Measurements from ENCODE around the gene IFI6.
"Not testable (repeated sequence)": the region's sequence is repeated elsewhere in the genome, so short reads cannot be mapped to it uniquely, and the experiment has no call there.

IFI6 gene

GRCh38 chr1:27645071-27645415, 26.9 kb downstream of the IFI6 start:
- no CpG with 5 or more reads among the region's 4 CpGs for WGBS, 2 donors (ENCODE audit: extremely low coverage in 2 of 2, insufficient read length in 2 of 2, insufficient replicate concordance in 1 of 2)
- H4K91ac ChIP-seq (ENCODE audit: low read depth, low read length, poor library complexity): no peak overlapping the region
- H3K4me3 ChIP-seq (ENCODE audit: low read length in 2 of 2): no peak overlapping the region
- peak overlapping the region; percentile 67 for H3K18ac ChIP-seq (ENCODE audit: low read length)
- H3K27me3 ChIP-seq (ENCODE audit: control insufficient read depth in 3 of 3, insufficient read depth in 3 of 3, low read depth in 1 of 3, low read length in 3 of 3): peaks cover 0 to 4% (median 0%) of the 10 kb centered on the region in 3 experiments
- H2AK5ac ChIP-seq (ENCODE audit: low read depth, low read length): peak overlapping the region; percentile 63
- no peak overlapping the region for H3K9ac ChIP-seq (ENCODE audit: low read depth, low read length, poor library complexity)
- no peak overlapping the region for H3K23ac ChIP-seq (ENCODE audit: low read depth, low read length, poor library complexity)
- H3K36me3 ChIP-seq (replicated peaks in 1 of 2; ENCODE audit: control insufficient read depth in 2 of 2, insufficient read depth in 2 of 2, low read length in 2 of 2): no peaks in the 10 kb centered on the region
- DNase-seq (ENCODE audit: low spot score): no peak
- H4K8ac ChIP-seq (ENCODE audit: low read depth, low read length): no peak overlapping the region
- no peaks in the 10 kb centered on the region for H3K9me3 ChIP-seq (replicated peaks in 1 of 2; ENCODE audit: control insufficient read depth in 2 of 2, insufficient read depth in 1 of 2, low read depth in 1 of 2, low read length in 2 of 2)
- no peaks in the 10 kb centered on the region for H3K79me1 ChIP-seq (ENCODE audit: low read depth, low read length)
- peak overlapping the region; percentile 80 for H2BK12ac ChIP-seq (ENCODE audit: low read length)
- peak overlapping the region; percentile 80 for H2BK15ac ChIP-seq (ENCODE audit: low read length)
- H2BK120ac ChIP-seq (ENCODE audit: low read depth, low read length): peak overlapping the region; percentile 37
- no peak overlapping the region for H3K27ac ChIP-seq (replicated peaks; ENCODE audit: low read length)
- H2AFZ ChIP-seq (ENCODE audit: low read length): no peak overlapping the region
- H3K4me2 ChIP-seq (ENCODE audit: insufficient read depth, low read length, poor library complexity, severe bottlenecking): no peak overlapping the region
- H2BK5ac ChIP-seq (ENCODE audit: low read length): no peak overlapping the region
- no peak overlapping the region for H3K14ac ChIP-seq (ENCODE audit: low read length)
- peaks cover under 1% of the 10 kb centered on the region in 2 donors for H3K4me1 ChIP-seq (ENCODE audit: control insufficient read depth in 2 of 2, insufficient read depth in 1 of 2, low read depth in 1 of 2, low read length in 2 of 2)
- no peak overlapping the region for H3K4ac ChIP-seq (ENCODE audit: low read length)

DNA sequence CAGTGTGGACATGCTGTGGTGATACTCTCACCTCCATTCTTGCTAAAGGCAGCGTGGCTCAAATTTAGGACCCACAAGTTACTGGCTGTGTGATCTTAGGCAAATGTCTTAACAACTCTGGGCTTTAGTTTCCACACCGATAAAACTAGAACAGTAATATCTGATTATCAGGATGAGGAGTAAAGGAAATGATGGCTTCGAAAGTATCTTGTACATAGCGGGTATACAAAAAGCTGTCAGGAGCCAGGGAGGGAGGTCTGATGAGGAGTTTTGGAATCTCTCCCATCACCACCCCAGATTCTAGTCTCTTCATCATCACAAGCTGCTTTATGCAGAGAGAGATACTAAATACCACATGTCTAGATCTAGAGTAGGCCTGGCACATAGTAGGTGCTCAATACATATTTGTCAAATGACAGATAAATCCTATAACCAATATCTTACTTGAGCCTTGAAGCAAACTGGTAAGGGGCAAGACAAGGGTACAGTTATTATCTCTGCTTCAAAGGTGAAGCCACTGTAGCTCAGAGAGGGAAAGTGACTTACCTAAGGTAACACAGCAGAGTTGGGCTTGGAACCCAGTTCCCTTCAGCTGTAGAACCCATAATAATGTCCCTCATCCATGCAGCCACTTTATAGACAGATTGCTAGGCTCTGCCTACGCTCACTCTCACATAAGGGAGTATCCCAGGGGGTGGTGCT, 27.5 kb downstream of the IFI6 start:
- Histone ChIP-seq H2BK5ac (ENCODE audit: low read length) (no peak overlapping the region), H3K36me3 (replicated peaks in 1 of 2; ENCODE audit: control insufficient read depth in 2 of 2, insufficient read depth in 2 of 2, low read length in 2 of 2) (no peaks in the 10 kb centered on the region), H3K9ac (ENCODE audit: low read depth, low read length, poor library complexity) (no peak overlapping the region), H4K91ac (ENCODE audit: low read depth, low read length, poor library complexity) (no peak overlapping the region), H3K27me3 (ENCODE audit: control insufficient read depth in 3 of 3, insufficient read depth in 3 of 3, low read depth in 1 of 3, low read length in 3 of 3) (peaks cover 0 to 4% (median 0%) of the 10 kb centered on the region in 3 experiments), H2BK12ac (ENCODE audit: low read length) (peak overlapping the region; percentile 80), H3K9me3 (replicated peaks in 1 of 2; ENCODE audit: control insufficient read depth in 2 of 2, insufficient read depth in 1 of 2, low read depth in 1 of 2, low read length in 2 of 2) (no peaks in the 10 kb centered on the region), H3K23ac (ENCODE audit: low read depth, low read length, poor library complexity) (no peak overlapping the region), H3K18ac (ENCODE audit: low read length) (no peak overlapping the region), H3K4me1 (ENCODE audit: control insufficient read depth in 2 of 2, insufficient read depth in 1 of 2, low read depth in 1 of 2, low read length in 2 of 2) (no peaks in the 10 kb centered on the region), H3K4me2 (ENCODE audit: insufficient read depth, low read length, poor library complexity, severe bottlenecking) (no peak overlapping the region), H3K4me3 (ENCODE audit: low read length in 2 of 2) (no peak overlapping the region), H2AK5ac (ENCODE audit: low read depth, low read length) (peak overlapping the region; percentile 63), H2AFZ (ENCODE audit: low read length) (no peak overlapping the region), H3K27ac (replicated peaks; ENCODE audit: low read length) (no peak overlapping the region), H3K79me1 (ENCODE audit: low read depth, low read length) (no peaks in the 10 kb centered on the region), H3K14ac (ENCODE audit: low read length) (no peak overlapping the region), H4K8ac (ENCODE audit: low read depth, low read length) (no peak overlapping the region), H2BK15ac (ENCODE audit: low read length) (peak overlapping the region; percentile 80), H2BK120ac (ENCODE audit: low read depth, low read length) (no peak overlapping the region), H3K4ac (ENCODE audit: low read length) (no peak overlapping the region)
- DNase-seq (ENCODE audit: low spot score): no peak
- WGBS, 2 donors (ENCODE audit: extremely low coverage in 2 of 2, insufficient read length in 2 of 2, insufficient replicate concordance in 1 of 2): no CpG with 5 or more reads among the region's 5 CpGs

DNA sequence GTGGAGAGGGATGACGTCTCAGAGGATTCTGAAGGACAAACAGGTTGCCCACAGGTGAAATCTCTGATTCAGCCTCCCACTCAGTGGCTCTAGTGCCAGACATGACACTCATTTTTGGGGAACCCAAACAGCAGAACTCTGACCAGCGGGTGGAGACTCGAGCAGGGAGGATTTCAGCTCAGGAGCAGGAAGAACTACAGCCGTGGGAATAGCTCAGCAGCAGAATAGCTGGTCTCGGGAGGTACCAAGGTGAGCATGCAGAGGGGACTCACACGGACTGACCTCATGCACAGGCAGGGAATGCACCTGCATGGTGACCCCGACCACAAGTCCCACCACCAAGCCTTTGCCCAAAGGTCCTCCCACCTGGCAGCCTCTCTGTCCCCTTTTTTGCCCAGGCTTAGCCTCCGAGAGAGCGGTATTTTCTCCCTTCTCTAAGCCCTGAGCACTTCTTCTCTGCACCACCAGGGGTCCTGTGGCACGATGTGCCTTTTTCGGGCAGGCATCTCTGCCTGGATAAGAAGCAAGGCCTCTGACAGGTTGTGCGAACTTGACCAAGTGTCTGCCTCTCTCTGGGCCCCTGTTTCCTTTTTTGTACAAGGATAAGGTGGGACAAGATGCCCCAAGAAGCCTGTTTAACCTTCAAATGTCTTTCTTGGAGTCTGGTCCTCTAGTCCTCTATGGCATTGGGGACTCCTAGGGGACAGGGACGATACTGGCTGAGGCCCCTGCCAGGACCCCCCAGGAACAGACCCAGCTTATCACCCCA, 28.2 kb downstream of the IFI6 start:
- H4K91ac ChIP-seq (ENCODE audit: low read depth, low read length, poor library complexity): no peak overlapping the region
- no peak overlapping the region for H3K4ac ChIP-seq (ENCODE audit: low read length)
- no peak overlapping the region for H3K27ac ChIP-seq (replicated peaks; ENCODE audit: low read length)
- no peak overlapping the region for H4K8ac ChIP-seq (ENCODE audit: low read depth, low read length)
- no peaks in the 10 kb centered on the region for H3K36me3 ChIP-seq (replicated peaks in 1 of 2; ENCODE audit: control insufficient read depth in 2 of 2, insufficient read depth in 2 of 2, low read length in 2 of 2)
- DNase-seq (ENCODE audit: low spot score): no peak
- H2BK5ac ChIP-seq (ENCODE audit: low read length): no peak overlapping the region
- peak overlapping the region; percentile 69 for H3K18ac ChIP-seq (ENCODE audit: low read length)
- peak overlapping the region; percentile 14 for H2AFZ ChIP-seq (ENCODE audit: low read length)
- H3K27me3 ChIP-seq (ENCODE audit: control insufficient read depth in 3 of 3, insufficient read depth in 3 of 3, low read depth in 1 of 3, low read length in 3 of 3): peaks cover 0 to 4% (median 0%) of the 10 kb centered on the region in 3 experiments
- peak overlapping the region; percentile 3 for H2AK5ac ChIP-seq (ENCODE audit: low read depth, low read length)
- no peaks in the 10 kb centered on the region for H3K79me1 ChIP-seq (ENCODE audit: low read depth, low read length)
- H3K14ac ChIP-seq (ENCODE audit: low read length): no peak overlapping the region
- no peak overlapping the region for H2BK15ac ChIP-seq (ENCODE audit: low read length)
- no peak overlapping the region for H2BK120ac ChIP-seq (ENCODE audit: low read depth, low read length)
- H3K4me3 ChIP-seq (ENCODE audit: low read length in 2 of 2): no peak overlapping the region
- no CpG with 5 or more reads among the region's 13 CpGs for WGBS, 2 donors (ENCODE audit: extremely low coverage in 2 of 2, insufficient read length in 2 of 2, insufficient replicate concordance in 1 of 2)
- no peaks in the 10 kb centered on the region for H3K9me3 ChIP-seq (replicated peaks in 1 of 2; ENCODE audit: control insufficient read depth in 2 of 2, insufficient read depth in 1 of 2, low read depth in 1 of 2, low read length in 2 of 2)
- H3K4me1 ChIP-seq (ENCODE audit: control insufficient read depth in 2 of 2, insufficient read depth in 1 of 2, low read depth in 1 of 2, low read length in 2 of 2): no peaks in the 10 kb centered on the region
- no peak overlapping the region for H3K23ac ChIP-seq (ENCODE audit: low read depth, low read length, poor library complexity)
- H3K4me2 ChIP-seq (ENCODE audit: insufficient read depth, low read length, poor library complexity, severe bottlenecking): no peak overlapping the region
- H2BK12ac ChIP-seq (ENCODE audit: low read length): no peak overlapping the region
- H3K9ac ChIP-seq (ENCODE audit: low read depth, low read length, poor library complexity): no peak overlapping the region

DNA sequence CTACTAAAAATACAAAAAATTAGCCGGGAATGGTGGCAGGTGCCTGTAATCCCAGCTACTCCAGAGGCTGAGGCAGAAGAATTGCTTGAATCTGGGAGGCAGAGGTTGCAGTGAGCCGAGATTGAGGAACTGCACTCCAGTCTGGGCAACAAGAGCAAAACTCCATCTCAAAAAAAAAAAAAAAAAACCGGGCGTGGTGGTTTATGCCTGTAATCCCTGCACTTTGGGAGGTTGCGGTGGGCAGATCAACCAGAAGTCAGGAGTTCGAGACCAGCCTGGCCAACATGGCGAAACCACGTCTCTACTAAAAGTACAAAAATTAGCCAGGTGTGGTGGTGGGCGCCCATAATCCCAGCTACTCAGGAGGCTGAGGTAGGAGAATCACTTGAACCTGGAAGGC, 31.5 kb downstream of the IFI6 start:
- not testable (repeated sequence) for H3K27ac ChIP-seq (replicated peaks; ENCODE audit: low read length); H3K79me1 ChIP-seq (ENCODE audit: low read depth, low read length); H3K14ac ChIP-seq (ENCODE audit: low read length); H3K27me3 ChIP-seq (ENCODE audit: control insufficient read depth in 3 of 3, insufficient read depth in 3 of 3, low read depth in 1 of 3, low read length in 3 of 3); H4K8ac ChIP-seq (ENCODE audit: low read depth, low read length); H2AK5ac ChIP-seq (ENCODE audit: low read depth, low read length); H2BK120ac ChIP-seq (ENCODE audit: low read depth, low read length); H2BK15ac ChIP-seq (ENCODE audit: low read length); H2AFZ ChIP-seq (ENCODE audit: low read length); H3K9me3 ChIP-seq (replicated peaks in 1 of 2; ENCODE audit: control insufficient read depth in 2 of 2, insufficient read depth in 1 of 2, low read depth in 1 of 2, low read length in 2 of 2); DNase-seq (ENCODE audit: low spot score); H3K18ac ChIP-seq (ENCODE audit: low read length); H2BK5ac ChIP-seq (ENCODE audit: low read length); H3K4me3 ChIP-seq (ENCODE audit: low read length in 2 of 2); H3K4me1 ChIP-seq (ENCODE audit: control insufficient read depth in 2 of 2, insufficient read depth in 1 of 2, low read depth in 1 of 2, low read length in 2 of 2); H3K23ac ChIP-seq (ENCODE audit: low read depth, low read length, poor library complexity); H3K4ac ChIP-seq (ENCODE audit: low read length); H3K9ac ChIP-seq (ENCODE audit: low read depth, low read length, poor library complexity); H2BK12ac ChIP-seq (ENCODE audit: low read length); H4K91ac ChIP-seq (ENCODE audit: low read depth, low read length, poor library complexity); H3K36me3 ChIP-seq (replicated peaks in 1 of 2; ENCODE audit: control insufficient read depth in 2 of 2, insufficient read depth in 2 of 2, low read length in 2 of 2); H3K4me2 ChIP-seq (ENCODE audit: insufficient read depth, low read length, poor library complexity, severe bottlenecking)
- WGBS, 2 donors (ENCODE audit: extremely low coverage in 2 of 2, insufficient read length in 2 of 2, insufficient replicate concordance in 1 of 2): no CpG with 5 or more reads among the region's 9 CpGs

Measured in neuronal stem cell (in vitro differentiated cells).